ENCODE data around the gene KLHL42.
A peak's percentile ranks its signal among the peaks of the same experiment; 100 is the strongest.

Gene KLHL42

DNA sequence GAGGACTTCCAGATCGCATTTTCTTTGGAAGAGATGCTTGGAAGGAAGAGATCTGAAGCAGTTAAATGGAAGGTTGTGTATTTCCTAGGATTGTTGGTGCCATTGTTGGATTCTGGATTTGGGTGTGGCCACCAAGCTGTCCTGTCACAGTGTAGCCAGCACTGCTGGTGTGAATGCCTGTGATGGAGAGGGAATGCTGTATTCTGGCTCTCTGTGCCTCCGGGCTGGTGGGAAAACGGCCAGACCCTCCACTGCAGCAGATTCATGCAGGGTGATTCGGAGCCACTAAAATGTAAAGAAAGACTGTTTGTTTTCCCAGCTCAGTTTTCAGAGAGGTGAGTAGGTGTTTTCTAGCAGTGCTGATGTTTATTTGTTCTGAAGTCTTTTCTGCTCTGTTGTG, 30.7 kb downstream of the KLHL42 start:
- no peak for DNase-seq (ENCODE audit: low read depth)
- H3K4me3 ChIP-seq (ENCODE audit: low read depth, low read length), result no peak overlapping the region

DNA sequence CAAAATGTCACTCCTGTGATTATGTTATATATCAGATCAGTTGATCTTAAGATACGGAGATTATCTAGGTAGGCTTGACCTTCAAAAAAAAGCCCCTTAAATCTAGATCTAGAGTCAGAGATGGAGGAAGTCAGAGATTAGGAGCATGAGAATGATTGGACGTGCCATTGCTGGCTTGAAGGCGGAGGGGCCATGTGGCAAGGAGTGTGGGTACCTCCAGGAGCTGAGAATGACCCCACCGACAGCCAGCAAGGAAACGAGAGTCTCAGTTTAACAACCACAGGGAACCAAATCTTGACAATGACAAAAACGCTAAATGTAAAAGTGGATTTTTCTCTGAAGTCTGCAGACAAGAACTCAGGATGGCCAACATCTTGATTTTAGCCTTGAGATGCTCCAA, 32.5 kb downstream of the KLHL42 start:
- DNase-seq (ENCODE audit: low read depth), result no peak
- H3K4me3 ChIP-seq (ENCODE audit: low read depth, low read length), result no peak overlapping the region

DNA sequence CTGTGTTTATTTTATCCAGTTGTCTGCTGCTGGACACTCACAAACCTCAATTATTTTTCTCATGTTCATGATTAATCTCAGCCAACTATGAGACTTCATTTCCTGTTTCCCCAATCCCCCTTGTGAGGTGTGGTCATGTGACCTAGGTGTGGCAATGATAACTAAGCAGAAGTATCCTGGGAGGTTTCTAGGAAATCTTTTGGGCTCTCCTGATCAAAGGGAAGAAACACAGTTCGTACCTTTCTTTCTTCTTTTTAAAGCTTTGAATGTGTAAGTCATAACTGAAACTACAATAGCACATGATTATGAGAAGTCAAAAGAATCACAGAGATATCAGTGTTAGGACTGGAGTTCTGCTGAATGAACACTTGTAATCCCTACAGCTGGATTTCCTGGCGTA, 34.4 kb downstream of the KLHL42 start:
- no peak for DNase-seq (ENCODE audit: low read depth)
- no peak overlapping the region for H3K4me3 ChIP-seq (ENCODE audit: low read depth, low read length)

DNA sequence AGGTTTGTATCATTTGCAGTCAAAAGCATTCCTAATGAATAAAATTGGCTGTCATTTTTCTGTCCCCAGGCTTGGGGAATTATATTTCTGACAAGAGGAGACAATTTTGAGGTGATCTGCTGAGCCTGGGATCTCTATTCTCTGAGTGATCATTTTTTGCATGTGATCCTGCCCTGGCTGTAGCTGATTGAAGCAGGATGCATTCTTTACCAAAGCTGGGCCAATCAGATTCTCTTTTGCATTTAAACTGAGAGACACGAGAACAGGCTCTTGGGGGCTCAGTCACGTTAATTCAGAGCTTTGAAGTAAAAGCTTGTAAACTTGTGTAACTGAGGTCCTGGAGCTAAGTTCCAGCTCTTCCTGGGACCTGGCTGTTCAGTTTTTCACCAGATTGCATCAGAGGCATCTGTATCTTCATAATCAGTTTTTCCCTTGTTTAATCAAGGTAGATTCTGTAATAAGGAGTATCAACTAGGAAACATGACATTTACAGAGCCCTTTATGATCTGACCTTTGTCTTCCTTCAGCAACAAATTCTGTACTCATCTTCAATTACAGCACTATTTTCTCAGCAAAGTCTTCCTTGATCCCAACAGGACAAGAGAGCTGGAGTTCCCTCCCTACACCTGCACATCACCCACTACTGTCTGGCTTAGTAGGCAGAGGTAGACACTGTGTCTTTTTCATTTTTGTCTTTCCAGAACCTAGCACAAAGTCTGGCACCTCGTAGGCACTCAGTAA, 35.0 kb downstream of the KLHL42 start:
- peak; percentile 3 for DNase-seq (ENCODE audit: low read depth)
- no peak overlapping the region for H3K4me3 ChIP-seq (ENCODE audit: low read depth, low read length)

DNA sequence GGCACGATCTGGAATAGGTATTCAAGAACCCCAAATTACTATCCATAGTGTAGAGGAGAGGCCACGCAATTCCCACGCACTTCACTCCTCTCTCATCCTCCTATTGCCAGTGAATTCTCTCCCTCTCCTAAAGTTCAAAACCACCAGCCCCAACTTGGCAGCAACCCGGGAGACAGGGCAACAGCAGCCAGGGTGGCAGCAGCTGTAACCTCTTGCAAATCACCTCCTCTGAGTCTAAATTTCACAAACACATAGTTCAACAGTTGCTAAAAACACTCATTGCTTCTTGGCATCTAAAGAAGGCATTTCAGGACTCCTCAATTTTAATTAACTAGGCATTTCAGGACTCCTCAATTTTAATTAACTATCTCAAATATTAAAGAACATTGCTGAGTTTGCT, 37.7 kb downstream of the KLHL42 start:
- no peak overlapping the region for H3K4me3 ChIP-seq (ENCODE audit: low read depth, low read length)
- DNase-seq (ENCODE audit: low read depth), result peak; percentile 5

DNA sequence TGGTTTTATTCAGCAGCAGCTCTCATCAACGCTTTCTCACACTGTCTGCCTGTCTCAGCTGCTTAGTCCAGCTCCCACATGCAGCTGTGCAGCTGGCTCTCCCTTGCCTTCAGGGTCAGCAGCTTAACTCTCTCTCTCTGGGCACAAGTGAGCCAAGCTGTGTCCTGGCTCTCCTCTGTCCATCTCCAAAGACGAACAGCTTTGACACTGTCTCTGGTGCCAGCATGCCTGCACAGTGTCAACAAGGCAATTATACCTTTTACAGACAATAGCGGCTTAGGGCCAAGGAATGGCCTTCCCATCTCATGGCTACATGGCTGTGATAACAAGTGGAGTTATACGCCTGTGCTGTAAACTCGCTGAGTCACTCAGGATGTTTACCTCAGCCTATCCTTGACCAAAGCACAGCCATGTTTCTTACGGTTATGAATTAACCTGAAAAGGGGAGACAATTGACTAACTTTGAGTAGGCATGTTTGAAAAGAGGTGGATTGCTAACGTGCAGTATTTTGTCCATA, 38.4 kb downstream of the KLHL42 start:
- DNase-seq (ENCODE audit: low read depth), result peak; percentile 15

DNA sequence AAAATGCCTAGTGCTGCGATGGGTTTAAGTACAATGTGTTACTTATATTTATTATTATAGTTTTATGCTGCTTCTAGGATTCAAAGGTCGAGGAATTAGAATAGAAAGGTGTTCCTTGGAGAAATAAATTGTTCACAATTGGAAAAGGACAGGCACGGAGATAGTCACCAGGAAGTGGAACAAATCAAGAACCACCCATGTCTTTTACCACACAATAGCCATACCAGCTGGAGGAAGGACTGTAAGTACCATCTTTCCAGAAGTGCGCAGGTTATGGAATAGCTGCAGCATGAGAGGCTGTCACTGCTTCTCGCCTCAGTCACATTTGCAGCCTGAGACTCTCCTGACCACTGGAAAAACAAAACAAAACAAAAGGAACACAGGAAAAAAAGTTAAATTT, 40.5 kb downstream of the KLHL42 start:
- H3K4me3 ChIP-seq (ENCODE audit: low read depth, low read length), result no peak overlapping the region
- no peak for DNase-seq (ENCODE audit: low read depth)

More for the DNA sequence above, 38.4 kb downstream of the KLHL42 start:
- no peak overlapping the region for H3K4me3 ChIP-seq (ENCODE audit: low read depth, low read length)

DNA sequence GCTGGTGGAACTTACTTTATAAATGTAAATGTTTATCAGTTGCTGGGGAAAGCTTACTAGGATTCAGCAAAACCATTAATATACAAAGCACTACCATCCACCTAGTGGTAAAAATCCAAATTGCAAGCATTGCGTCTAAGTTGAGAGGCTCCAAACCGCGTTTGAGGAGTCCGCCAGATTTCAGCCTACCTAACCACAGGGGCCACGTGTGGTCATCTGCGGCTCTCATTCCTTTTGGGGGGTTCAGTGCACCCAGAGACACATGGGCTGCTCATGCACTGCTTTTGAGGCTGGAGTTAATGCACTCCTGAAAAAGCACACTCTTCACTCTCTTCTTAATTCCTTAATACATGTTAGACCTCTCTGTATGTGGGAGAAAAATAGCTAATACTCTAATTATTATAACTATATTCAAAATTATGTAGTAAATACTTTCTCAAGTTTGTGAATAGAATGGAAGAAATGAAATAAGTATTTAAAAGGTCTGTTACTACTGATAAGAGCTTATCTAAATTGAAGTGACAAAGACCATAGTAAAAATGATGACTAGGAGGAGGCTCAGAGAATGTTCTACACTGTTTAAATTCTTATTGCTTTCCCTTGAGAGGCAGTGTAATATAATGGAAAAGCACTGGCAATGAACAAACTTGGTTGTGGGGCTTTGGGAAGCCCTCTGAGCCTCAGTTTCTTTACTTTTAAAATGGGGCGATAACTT, 41.4 kb downstream of the KLHL42 start:
- H3K4me3 ChIP-seq (ENCODE audit: low read depth, low read length), result no peak overlapping the region

GRCh38 chr12:27822076-27822712, 42.2 kb downstream of the KLHL42 start:
- no peak overlapping the region for H3K4me3 ChIP-seq (ENCODE audit: low read depth, low read length)
- DNase-seq (ENCODE audit: low read depth), result peak; percentile 67

More for the DNA sequence above, 41.4 kb downstream of the KLHL42 start:
- peak; percentile 49 for DNase-seq (ENCODE audit: low read depth)

GRCh38 chr12:27823038-27823437, 43.0 kb downstream of the KLHL42 start:
- no peak overlapping the region for H3K4me3 ChIP-seq (ENCODE audit: low read depth, low read length)
- DNase-seq (ENCODE audit: low read depth), result no peak

DNA sequence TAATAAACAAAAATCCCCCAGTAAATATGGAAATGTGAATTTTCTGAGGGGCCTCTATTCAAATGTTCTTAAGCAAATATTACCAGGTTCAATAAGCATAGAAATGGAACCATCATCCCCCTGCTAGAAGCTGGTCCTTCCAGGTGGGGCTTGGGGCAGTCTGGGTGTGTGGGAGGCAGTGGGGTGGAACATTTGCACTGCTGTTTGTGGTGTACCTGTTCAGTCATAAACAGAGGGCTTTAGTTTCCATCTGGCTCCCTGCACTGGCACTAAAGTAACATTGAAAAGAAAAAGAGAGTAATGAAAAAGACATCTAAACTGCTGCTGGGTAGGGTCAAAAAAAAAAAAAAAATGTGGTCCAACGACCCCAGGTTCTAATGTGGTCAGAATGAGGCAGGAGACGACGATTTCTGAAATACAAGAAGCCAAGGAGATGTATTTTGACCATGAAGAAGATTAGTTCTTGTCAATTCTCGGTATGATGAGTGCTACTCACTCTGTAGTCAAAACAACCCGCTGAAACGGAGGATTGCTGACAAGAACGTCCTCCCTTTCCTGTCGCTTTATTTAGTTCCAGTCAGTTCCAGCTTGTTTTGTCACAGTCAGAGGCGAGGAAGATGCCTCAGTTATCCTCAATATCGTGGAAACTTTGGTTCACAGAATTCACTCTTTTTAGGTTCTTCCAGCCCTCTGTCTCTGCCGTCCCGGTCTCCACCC, 44.3 kb downstream of the KLHL42 start:
- no peak overlapping the region for H3K4me3 ChIP-seq (ENCODE audit: low read depth, low read length)
- DNase-seq (ENCODE audit: low read depth), result no peak

- DNase-seq (ENCODE audit: low read depth), result no peak
- H3K4me3 ChIP-seq (ENCODE audit: low read depth, low read length), result no peak overlapping the region
These were observed 46.0 kb downstream of the KLHL42 start for GRCh38 chr12:27826076-27826475.

- DNase-seq (ENCODE audit: low read depth), result no peak
- no peak overlapping the region for H3K4me3 ChIP-seq (ENCODE audit: low read depth, low read length)
These were observed 48.2 kb downstream of the KLHL42 start for GRCh38 chr12:27828196-27828595.

GRCh38 chr12:27838543-27839185, 58.6 kb downstream of the KLHL42 start:
- no peak overlapping the region for H3K4me3 ChIP-seq (ENCODE audit: low read depth, low read length)
- no peak for DNase-seq (ENCODE audit: low read depth)

- H3K4me3 ChIP-seq (ENCODE audit: low read depth, low read length), result no peak overlapping the region
- no peak for DNase-seq (ENCODE audit: low read depth)
These were observed 60.4 kb downstream of the KLHL42 start for GRCh38 chr12:27840229-27840999.

- H3K4me3 ChIP-seq (ENCODE audit: low read depth, low read length), result no peak overlapping the region
- no peak for DNase-seq (ENCODE audit: low read depth)
These were observed 61.4 kb downstream of the KLHL42 start for GRCh38 chr12:27841392-27841882.

DNA sequence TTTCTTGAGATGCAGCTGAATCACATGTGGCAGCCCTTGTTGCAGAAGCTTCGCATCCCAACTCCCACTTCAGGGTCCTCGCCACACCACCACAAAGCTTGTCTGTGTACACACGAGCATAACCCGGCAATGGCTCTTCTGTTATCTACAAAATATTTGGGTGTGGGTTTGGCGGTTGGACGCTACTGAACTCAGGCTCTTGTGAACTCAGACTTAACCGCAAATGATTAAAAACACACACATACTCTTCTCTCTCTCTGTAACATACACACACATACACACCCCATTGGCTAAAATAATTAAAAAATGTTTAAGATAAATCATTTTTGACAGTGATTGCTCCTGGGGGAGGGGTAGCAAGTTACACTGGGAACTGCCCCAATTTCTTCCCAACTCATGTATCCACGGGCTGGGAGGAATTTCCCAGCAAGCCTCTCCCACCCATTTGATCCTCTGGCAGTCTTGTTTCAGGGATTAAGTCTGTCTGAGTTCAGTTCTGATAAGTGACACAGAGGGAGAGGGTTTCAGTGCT, 63.7 kb downstream of the KLHL42 start:
- H3K4me3 ChIP-seq (ENCODE audit: low read depth, low read length), result no peak overlapping the region
- DNase-seq (ENCODE audit: low read depth), result no peak

All from skeletal muscle cell (primary cell).